ENCODE measurements around the gene MYCBPAP. TPM values are rescaled to one million over a fixed set of nuclear protein-coding genes. Genes with fewer than 3 reads are reported as not detected.

MYCBPAP gene
- total RNA-seq, 4 donors from 2014 or later: 0.38 to 2.3 (median 0.54) TPM

DNA sequence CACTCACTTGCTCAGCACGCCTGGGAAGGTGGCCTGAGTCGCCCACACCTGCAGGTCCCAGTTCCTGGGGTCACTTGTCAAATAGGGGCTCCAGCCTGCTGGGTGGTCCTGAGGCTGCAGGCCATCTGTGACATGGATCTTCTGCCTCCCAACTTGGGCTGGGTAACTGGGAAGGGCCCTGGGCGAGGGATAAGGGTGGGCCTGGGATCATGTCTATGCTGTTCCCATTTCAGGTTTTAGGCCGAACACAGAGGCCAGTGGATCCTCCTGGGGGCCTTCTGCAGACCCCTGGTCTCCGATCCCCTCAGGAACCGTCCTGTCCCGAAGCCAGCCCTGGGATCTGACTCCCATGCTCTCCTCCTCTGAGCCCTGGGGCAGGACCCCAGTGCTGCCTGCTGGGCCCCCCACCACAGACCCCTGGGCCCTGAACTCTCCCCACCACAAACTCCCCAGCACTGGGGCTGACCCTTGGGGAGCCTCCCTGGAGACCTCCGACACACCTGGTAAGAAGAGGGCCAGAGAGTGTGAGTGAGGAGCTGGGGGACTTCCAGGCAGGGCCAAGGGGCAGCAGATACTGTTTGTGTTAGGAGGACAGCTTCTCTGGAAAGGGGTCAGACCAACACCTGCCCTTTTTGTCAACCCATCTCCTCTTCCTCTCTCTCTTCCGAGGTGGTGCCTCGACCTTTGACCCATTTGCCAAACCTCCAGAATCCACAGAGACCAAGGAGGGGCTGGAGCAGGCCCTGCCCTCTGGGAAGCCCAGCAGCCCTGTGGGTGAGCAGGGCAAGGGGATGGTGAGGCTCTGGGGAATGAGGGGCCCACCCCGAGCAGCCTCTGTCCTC, 32.5 kb downstream of the MYCBPAP start:
- 81 to 84% methylated on average over 9 to 11 of the region's 11 CpGs for WGBS, 2 donors
- no peak overlapping the region for H3K4me3 ChIP-seq (ENCODE audit: low read depth, poor library complexity, severe bottlenecking)
- no peak for DNase-seq (ENCODE audit: low spot score in 2 of 2)
- intact Hi-C loops (cut with DNase I; ENCODE audit: low total_unique reads): no loop called here
- TF ChIP-seq POLR2A (IDR thresholded peaks at IDR 0.05) (no peak), CTCF (IDR thresholded peaks at IDR 0.05) (no peak)

GRCh38 chr17:50541402-50541715, 33.1 kb downstream of the MYCBPAP start:
- intact Hi-C loops (cut with DNase I; ENCODE audit: low total_unique reads): no loop called here
- no peak overlapping the region for H3K4me3 ChIP-seq (ENCODE audit: low read depth, poor library complexity, severe bottlenecking)
- TF ChIP-seq POLR2A (IDR thresholded peaks at IDR 0.05) (no peak), CTCF (IDR thresholded peaks at IDR 0.05) (no peak)
- WGBS, 2 donors: 44 to 65% methylated on average over 8 to 9 of the region's 9 CpGs
- DNase-seq (ENCODE audit: low spot score in 2 of 2): no peak

DNA sequence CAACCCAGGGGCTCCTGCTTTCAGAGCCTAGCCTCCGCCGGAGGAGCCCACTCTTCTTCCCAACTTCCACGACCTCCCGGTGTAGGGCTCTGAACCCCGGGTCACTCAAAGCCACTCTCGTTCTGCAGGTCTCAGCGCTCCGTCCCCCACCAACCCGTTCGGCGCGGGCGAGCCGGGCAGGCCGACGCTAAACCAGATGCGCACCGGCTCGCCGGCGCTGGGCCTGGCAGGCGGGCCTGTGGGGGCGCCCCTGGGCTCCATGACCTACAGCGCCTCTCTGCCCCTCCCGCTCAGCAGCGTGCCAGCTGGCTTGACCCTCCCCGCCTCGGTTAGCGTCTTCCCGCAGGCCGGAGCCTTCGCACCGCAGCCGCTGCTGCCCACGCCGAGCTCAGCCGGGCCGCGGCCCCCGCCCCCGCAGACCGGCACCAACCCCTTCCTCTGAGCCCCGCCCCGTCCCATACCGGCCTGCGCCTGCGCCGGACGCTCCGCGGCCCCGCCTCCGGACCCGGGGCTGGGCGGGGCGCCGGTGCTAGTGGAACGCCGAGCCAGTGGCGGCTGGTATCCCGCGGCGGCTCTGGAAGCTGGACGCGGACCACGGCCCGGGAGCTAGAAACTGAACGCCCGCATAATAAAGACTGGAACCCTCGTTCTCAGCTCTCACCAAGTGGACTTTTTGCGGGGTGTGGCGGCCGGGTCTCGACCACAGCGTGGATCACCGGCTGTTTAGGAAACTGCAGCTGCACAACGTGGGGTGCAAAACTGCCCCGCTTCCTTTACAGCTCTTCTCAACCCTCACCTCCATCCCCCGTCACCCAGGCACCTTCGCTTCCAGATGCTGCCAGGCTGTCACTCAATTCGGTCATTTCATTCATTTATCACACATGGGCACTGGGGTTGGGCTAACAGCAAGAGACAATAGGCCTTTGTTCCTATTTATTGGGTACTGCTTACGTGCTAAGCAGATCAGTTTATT, 33.8 kb downstream of the MYCBPAP start:
- intact Hi-C loops (cut with DNase I; ENCODE audit: low total_unique reads): no loop called here
- WGBS, 2 donors: 2 to 3% methylated on average over 37 to 44 of the region's 82 CpGs
- TF ChIP-seq POLR2A (IDR thresholded peaks at IDR 0.05): no peak
- no peak for TF ChIP-seq CTCF (IDR thresholded peaks at IDR 0.05)
- peak; percentile 72 to 97 for DNase-seq (ENCODE audit: low spot score in 2 of 2)
- no peak overlapping the region for H3K4me3 ChIP-seq (ENCODE audit: low read depth, poor library complexity, severe bottlenecking)

DNA sequence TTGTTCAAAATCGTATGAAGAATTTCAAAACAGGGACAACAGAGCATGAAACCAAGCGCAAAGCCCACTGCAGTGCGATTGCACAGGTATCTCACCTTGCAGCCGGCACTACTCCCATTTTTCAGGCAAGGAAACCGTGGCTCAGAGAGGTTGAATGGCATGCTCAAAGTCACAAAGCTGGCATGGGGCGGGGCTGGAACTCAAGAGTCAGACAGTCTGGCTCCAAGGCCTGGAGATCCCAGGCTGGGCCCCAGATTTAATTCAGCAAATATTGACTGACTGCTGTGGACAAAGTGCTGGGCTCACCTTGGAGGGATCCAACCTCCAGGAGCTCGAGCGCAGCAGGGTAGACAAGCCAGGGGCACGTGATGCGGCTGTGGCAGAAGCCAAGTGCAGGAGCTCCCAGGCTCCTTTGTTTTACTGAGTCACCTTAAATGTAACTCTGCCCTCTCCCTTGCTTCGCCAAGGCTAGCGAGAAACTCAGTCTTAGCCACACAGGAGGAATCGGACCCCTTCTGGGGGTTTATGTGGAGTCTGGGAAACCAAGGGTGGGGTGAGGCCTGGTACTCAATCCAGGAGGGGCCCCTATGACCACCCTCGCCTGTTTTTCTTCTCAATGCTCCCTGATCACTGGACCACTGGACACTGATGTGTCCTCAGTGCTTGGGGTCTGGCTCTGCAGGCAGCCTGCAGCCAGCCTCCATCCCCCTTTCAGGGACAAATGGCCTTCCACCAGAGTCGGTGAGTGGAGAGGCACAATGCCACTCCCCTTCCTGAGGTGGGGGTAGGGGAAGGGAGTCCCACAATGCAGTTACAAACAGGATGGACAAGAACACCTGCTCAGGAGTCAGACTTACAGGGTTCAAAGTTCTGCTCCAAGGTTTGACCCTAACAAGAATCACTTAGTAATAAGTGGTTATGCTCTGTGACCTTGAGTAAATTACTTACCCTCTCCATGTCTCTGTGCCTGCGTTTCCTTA, 34.8 kb downstream of the MYCBPAP start:
- 55 to 63% methylated on average over 16 of the region's 16 CpGs for WGBS, 2 donors
- intact Hi-C loops (cut with DNase I; ENCODE audit: low total_unique reads): no loop called here
- no peak overlapping the region for H3K4me3 ChIP-seq (ENCODE audit: low read depth, poor library complexity, severe bottlenecking)
- DNase-seq (ENCODE audit: low spot score in 2 of 2): peak in 1 of 2 donors; percentile 56
- TF ChIP-seq POLR2A (IDR thresholded peaks at IDR 0.05) (no peak), CTCF (IDR thresholded peaks at IDR 0.05) (no peak)

GRCh38 chr17:50544516-50544915, 36.3 kb downstream of the MYCBPAP start:
- intact Hi-C loops (cut with DNase I; ENCODE audit: low total_unique reads): no loop called here
- TF ChIP-seq CTCF (IDR thresholded peaks at IDR 0.05) (no peak), POLR2A (IDR thresholded peaks at IDR 0.05) (no peak)
- DNase-seq (ENCODE audit: low spot score in 2 of 2): no peak
- H3K4me3 ChIP-seq (ENCODE audit: low read depth, poor library complexity, severe bottlenecking): no peak overlapping the region
- 57 to 59% methylated on average over 7 of the region's 7 CpGs for WGBS, 2 donors

Measured in lower leg skin (tissue), 4 donors.